MCF 10A (cell line): Measurements from ENCODE around the gene ABCA13. TPM values are rescaled to one million over a fixed set of nuclear protein-coding genes. Genes with fewer than 3 reads are reported as not detected.
"Not testable (repeated sequence)": the region's sequence is repeated elsewhere in the genome, so short reads cannot be mapped to it uniquely, and the experiment has no call there.

Source experiments
- BruUV-seq: library from RNA; stranded (reverse); fragments of 400-500 nt; replicated peaks from 2 replicates; lab custom pipeline; 2021; lab: Mats Ljungman, UMichigan
- CTCF ChIA-PET: fragments of 300-600 bp; sonication (Branson Sonifier 250); formaldehyde crosslinking; extraction: SDS; loops from one replicate; lab custom pipeline; 2021; ENCODE audit warnings: antibody characterized with exemption, inconsistent platforms; lab: Yijun Ruan, JAX
- POLR2A ChIA-PET: fragments of 300-600, 350-650 bp; sonication (Branson Sonifier 250); formaldehyde crosslinking; extraction: SDS; loops from one replicate; lab custom pipeline; 2020; ENCODE audit warnings: antibody characterized with exemption, inconsistent platforms; lab: Yijun Ruan, JAX
- DNase-seq: peaks from one replicate; pipeline ENCODE4 v3.0.0-alpha.2; 2018; ENCODE audit not compliant: unreplicated experiment
- H3K27ac Mint-ChIP-seq: one replicate; pipeline ENCODE4 v1.8.0; 2022; ENCODE audit warnings: mild to moderate bottlenecking, low read depth, mixed read lengths; ENCODE audit not compliant: unreplicated experiment
- H3K27me3 Mint-ChIP-seq: one replicate; pipeline ENCODE4 v1.8.0; 2022; ENCODE audit warnings: mixed read lengths; ENCODE audit not compliant: insufficient read depth, unreplicated experiment
- H3K36me3 Mint-ChIP-seq: one replicate; pipeline ENCODE4 v1.8.0; 2022; ENCODE audit warnings: mild to moderate bottlenecking, moderate library complexity, mixed read lengths; ENCODE audit not compliant: insufficient read depth, unreplicated experiment
- H3K4me1 Mint-ChIP-seq: one replicate; pipeline ENCODE4 v1.8.0; 2022; ENCODE audit warnings: mixed read lengths; ENCODE audit not compliant: insufficient read depth, unreplicated experiment
- H3K4me3 Mint-ChIP-seq: one replicate; pipeline ENCODE4 v1.8.0; 2022; ENCODE audit warnings: mild to moderate bottlenecking, moderate library complexity, mixed read lengths; ENCODE audit not compliant: unreplicated experiment
- H3K9me3 Mint-ChIP-seq: one replicate; pipeline ENCODE4 v1.8.0; 2022; ENCODE audit warnings: mixed read lengths; ENCODE audit not compliant: unreplicated experiment
- intact Hi-C: fragments of 100-400 bp; cut with micrococcal nuclease; formaldehyde crosslinking; loops from 2 replicates; pipeline ENCODE4 v1.14.1; 2022
- total RNA-seq: library from RNA; stranded (reverse); gene quantifications from 2 replicates; pipeline ENCODE4 v1.2.3, GENCODE V29; 2022
- TF ChIP-seq, protein P1 (sequence below): fragments of 200-600 bp; IDR thresholded peaks from one replicate; pipeline ENCODE4 v1.8.0; 2022; ENCODE audit warnings: antibody characterized with exemption, mild to moderate bottlenecking; ENCODE audit not compliant: unreplicated experiment

Gene ABCA13
- total RNA-seq, 1 experiment from 2014 or later = 0.30 TPM

- no peak for DNase-seq
- peaks cover 17% of the 10 kb centered on the region for H3K4me1 Mint-ChIP-seq
- H3K9me3 Mint-ChIP-seq = peaks cover 7% of the 10 kb centered on the region
- TF ChIP-seq, protein P1, sequence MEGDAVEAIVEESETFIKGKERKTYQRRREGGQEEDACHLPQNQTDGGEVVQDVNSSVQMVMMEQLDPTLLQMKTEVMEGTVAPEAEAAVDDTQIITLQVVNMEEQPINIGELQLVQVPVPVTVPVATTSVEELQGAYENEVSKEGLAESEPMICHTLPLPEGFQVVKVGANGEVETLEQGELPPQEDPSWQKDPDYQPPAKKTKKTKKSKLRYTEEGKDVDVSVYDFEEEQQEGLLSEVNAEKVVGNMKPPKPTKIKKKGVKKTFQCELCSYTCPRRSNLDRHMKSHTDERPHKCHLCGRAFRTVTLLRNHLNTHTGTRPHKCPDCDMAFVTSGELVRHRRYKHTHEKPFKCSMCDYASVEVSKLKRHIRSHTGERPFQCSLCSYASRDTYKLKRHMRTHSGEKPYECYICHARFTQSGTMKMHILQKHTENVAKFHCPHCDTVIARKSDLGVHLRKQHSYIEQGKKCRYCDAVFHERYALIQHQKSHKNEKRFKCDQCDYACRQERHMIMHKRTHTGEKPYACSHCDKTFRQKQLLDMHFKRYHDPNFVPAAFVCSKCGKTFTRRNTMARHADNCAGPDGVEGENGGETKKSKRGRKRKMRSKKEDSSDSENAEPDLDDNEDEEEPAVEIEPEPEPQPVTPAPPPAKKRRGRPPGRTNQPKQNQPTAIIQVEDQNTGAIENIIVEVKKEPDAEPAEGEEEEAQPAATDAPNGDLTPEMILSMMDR = no peak
- ChIA-PET CTCF (interaction anchor here (0.6 kb wide), 1 partner anchor 193 kb away, joined by 3 read pairs; no protein-coding TSS in a partner anchor), POLR2A (no interaction called here)
- H3K36me3 Mint-ChIP-seq = no peaks in the 10 kb centered on the region
- intact Hi-C loops = loop anchor here (5.0 kb wide), 1 partner anchor 88 kb away; no protein-coding TSS in a partner anchor
- no peak overlapping the region for H3K4me3 Mint-ChIP-seq
- H3K27me3 Mint-ChIP-seq = peaks cover 17% of the 10 kb centered on the region
- no peak overlapping the region for H3K27ac Mint-ChIP-seq
- no TSS peak for BruUV-seq
Observed at GRCh38 chr7:48183965-48184364, 12.7 kb downstream of the ABCA13 start.

DNA sequence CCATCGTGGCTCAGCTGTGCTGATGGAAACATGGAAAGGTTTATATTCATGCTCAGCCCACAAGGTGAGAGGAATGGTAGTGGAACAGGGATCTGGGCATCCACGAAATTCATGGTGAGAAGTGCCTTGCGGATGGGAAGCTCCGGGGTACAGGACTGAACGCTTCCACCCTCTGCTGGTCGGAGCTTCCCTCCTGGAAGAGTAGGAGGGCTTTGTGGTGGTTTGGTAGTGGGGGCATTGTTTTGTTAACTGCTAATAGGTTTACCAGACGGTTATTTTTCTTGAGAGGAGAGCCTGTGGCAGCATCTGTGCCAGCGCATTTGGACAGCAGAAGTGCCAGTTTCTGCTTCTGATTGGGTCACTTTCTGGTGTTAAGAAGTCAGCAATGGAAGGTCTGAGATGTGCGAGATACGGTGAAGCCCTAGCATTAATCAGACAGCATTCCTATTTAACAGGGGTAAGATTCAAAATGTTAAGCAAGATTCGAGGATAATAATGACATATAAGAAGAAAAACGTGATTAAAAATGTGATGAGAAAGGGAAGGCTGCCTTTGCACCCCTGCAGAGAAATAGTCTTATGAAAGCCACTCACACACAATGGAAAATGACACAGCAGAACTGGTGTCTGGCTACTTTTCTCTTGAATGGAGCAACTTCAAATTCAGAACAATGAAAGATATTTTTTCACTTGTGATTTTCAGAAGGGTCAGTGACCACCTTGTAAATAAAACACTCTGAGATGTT, 17.7 kb downstream of the ABCA13 start:
- ChIA-PET CTCF (no interaction called here), POLR2A (no interaction called here)
- TF ChIP-seq, protein P1 = no peak
- no peaks in the 10 kb centered on the region for H3K4me1 Mint-ChIP-seq
- BruUV-seq = no TSS peak
- H3K4me3 Mint-ChIP-seq = no peak overlapping the region
- H3K36me3 Mint-ChIP-seq = no peaks in the 10 kb centered on the region
- H3K27me3 Mint-ChIP-seq = peaks cover 18% of the 10 kb centered on the region
- intact Hi-C loops = no loop called here
- H3K9me3 Mint-ChIP-seq = peaks cover 7% of the 10 kb centered on the region
- no peak for DNase-seq
- H3K27ac Mint-ChIP-seq = no peak overlapping the region

- POLR2A ChIA-PET = no interaction called here
- Mint-ChIP-seq H3K4me1 (no peaks in the 10 kb centered on the region), H3K9me3 (peaks cover 1% of the 10 kb centered on the region), H3K36me3 (no peaks in the 10 kb centered on the region), H3K4me3 (no peak overlapping the region), H3K27me3 (peaks cover 25% of the 10 kb centered on the region), H3K27ac (no peak overlapping the region)
- no peak for DNase-seq
- CTCF ChIA-PET = no interaction called here
- TF ChIP-seq, protein P1 = no peak
- intact Hi-C loops = no loop called here
- no TSS peak for BruUV-seq
Observed at GRCh38 chr7:48192996-48193395, 21.7 kb downstream of the ABCA13 start.

DNA sequence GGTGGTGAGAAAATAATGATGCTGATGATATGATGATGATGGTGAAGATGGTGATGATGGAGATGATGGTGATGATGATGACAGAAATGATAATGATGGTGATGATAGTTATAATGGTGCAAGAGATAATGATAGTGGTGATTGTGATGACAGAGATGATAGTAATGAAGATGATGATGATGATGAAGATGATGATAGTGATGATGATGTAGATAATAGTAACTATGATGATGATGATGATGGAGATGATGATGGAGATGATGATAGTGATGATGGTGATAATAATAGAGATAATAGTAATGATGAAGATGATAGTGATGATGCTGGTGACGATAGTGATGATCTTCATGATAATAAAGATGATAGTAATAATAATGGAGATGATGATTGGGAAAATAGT, 22.2 kb downstream of the ABCA13 start:
- H3K36me3 Mint-ChIP-seq = no peaks in the 10 kb centered on the region
- POLR2A ChIA-PET = no interaction called here
- no peaks in the 10 kb centered on the region for H3K4me1 Mint-ChIP-seq
- H3K27ac Mint-ChIP-seq = no peak overlapping the region
- TF ChIP-seq, protein P1 = no peak
- BruUV-seq = no TSS peak
- no peaks in the 10 kb centered on the region for H3K9me3 Mint-ChIP-seq
- intact Hi-C loops = no loop called here
- H3K27me3 Mint-ChIP-seq = peaks cover 24% of the 10 kb centered on the region
- DNase-seq = no peak
- CTCF ChIA-PET = no interaction called here
- H3K4me3 Mint-ChIP-seq = no peak overlapping the region

GRCh38 chr7:48200946-48201589, 29.8 kb downstream of the ABCA13 start:
- DNase-seq, H3K4me3 Mint-ChIP-seq, intact Hi-C loops, H3K36me3 Mint-ChIP-seq, BruUV-seq, H3K27ac Mint-ChIP-seq, POLR2A ChIA-PET, H3K9me3 Mint-ChIP-seq, H3K4me1 Mint-ChIP-seq, CTCF ChIA-PET: not testable (repeated sequence)
- H3K27me3 Mint-ChIP-seq = peaks cover 54% of the 10 kb centered on the region

DNA sequence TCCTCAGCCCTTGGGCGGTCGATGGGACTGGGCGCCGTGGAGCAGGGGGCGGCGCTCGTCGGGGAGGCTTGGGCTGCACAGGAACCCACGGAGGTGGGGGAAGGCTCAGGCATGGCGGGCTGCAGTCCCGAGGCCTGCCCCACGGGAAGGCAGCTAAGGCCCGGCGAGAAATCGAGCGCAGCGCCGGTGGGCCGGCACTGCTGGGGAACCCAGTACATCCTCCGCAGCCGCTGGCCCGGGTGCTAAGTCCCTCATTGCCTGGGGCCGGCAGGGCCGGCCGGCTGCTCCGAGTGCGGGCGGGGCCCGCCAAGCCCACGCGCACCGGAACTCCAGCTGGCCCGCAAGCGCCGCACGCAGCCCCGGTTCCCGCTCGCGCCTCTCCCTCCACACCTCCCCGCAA, 31.7 kb downstream of the ABCA13 start:
- BruUV-seq, intact Hi-C loops, H3K27ac Mint-ChIP-seq, H3K4me3 Mint-ChIP-seq, H3K9me3 Mint-ChIP-seq, H3K36me3 Mint-ChIP-seq, DNase-seq, CTCF ChIA-PET, H3K4me1 Mint-ChIP-seq, POLR2A ChIA-PET: not testable (repeated sequence)
- H3K27me3 Mint-ChIP-seq = peaks cover 56% of the 10 kb centered on the region
